GM12875 (cell line): Measurements from ENCODE around the gene METTL8.

Experiments
- H3K4me3 ChIP-seq: one replicate; pipeline ENCODE4 v1.5.1; 2011; ENCODE audit warnings: low read depth, low read length, control low read depth
- CTCF ChIP-seq: IDR thresholded peaks from 2 replicates; pipeline ENCODE4 v1.5.1; 2011; ENCODE audit warnings: low read depth, mild to moderate bottlenecking, control low read depth, inconsistent platforms, low read length, moderate library complexity, borderline replicate concordance; ENCODE audit not compliant: insufficient read depth

METTL8 gene

GRCh38 chr2:171399292-171399691 is 34.5 kb downstream of the METTL8 start:
- no peak overlapping the region for H3K4me3 ChIP-seq
- TF ChIP-seq CTCF, result no peak

GRCh38 chr2:171394164-171394740 is 39.5 kb downstream of the METTL8 start:
- H3K4me3 ChIP-seq, result no peak overlapping the region
- TF ChIP-seq CTCF, result no peak

- TF ChIP-seq CTCF, result no peak
Observed at GRCh38 chr2:171393487-171393886, 40.3 kb downstream of the METTL8 start.

GRCh38 chr2:171391532-171391931 is 42.3 kb downstream of the METTL8 start:
- no peak overlapping the region for H3K4me3 ChIP-seq
- TF ChIP-seq CTCF, result no peak

More at GRCh38 chr2:171393487-171393886, 40.3 kb downstream of the METTL8 start:
- H3K4me3 ChIP-seq, result no peak overlapping the region

GRCh38 chr2:171390941-171391516 is 42.8 kb downstream of the METTL8 start:
- no peak overlapping the region for H3K4me3 ChIP-seq
- no peak for TF ChIP-seq CTCF

GRCh38 chr2:171389780-171390179 is 44.0 kb downstream of the METTL8 start:
- no peak overlapping the region for H3K4me3 ChIP-seq
- TF ChIP-seq CTCF, result no peak

- no peak overlapping the region for H3K4me3 ChIP-seq
Observed at GRCh38 chr2:171389325-171389724, 44.5 kb downstream of the METTL8 start.

More at GRCh38 chr2:171389325-171389724, 44.5 kb downstream of the METTL8 start:
- TF ChIP-seq CTCF, result no peak
